Hepatocyte (in vitro differentiated cells): ENCODE measurements around the gene INPP5B. TPM values are rescaled to one million over a fixed set of nuclear protein-coding genes. Genes with fewer than 3 reads are reported as not detected.

Source experiments
- DNase-seq: peaks from one replicate; pipeline ENCODE4 v3.0.0-alpha.2; 2016; ENCODE audit warnings: low spot score
- H2AFZ ChIP-seq: fragments of 200-600 bp; sonication (generic); 2 replicates; pipeline ENCODE4 v1.6.0; 2016; ENCODE audit warnings: antibody characterized with exemption, mild to moderate bottlenecking
- H3K27ac ChIP-seq: fragments of 200-600 bp; sonication (generic); 2 replicates; pipeline ENCODE4 v1.5.1; 2016; ENCODE audit warnings: mild to moderate bottlenecking
- H3K27me3 ChIP-seq: fragments of 200-600 bp; sonication (generic); 2 replicates; pipeline ENCODE4 v1.6.1; 2016
- H3K36me3 ChIP-seq: fragments of 200-600 bp; sonication (generic); replicated peaks from 2 replicates; pipeline ENCODE4 v1.5.1; 2016; ENCODE audit warnings: low read depth; ENCODE audit not compliant: insufficient read depth
- H3K4me1 ChIP-seq: fragments of 200-600 bp; sonication (generic); 2 replicates; pipeline ENCODE4 v1.5.1; 2016; ENCODE audit warnings: mild to moderate bottlenecking, moderate library complexity; ENCODE audit not compliant: insufficient read depth
- H3K4me2 ChIP-seq: fragments of 200-600 bp; sonication (generic); 2 replicates; pipeline ENCODE4 v1.6.0; 2016
- H3K4me3 ChIP-seq: fragments of 200-600 bp; sonication (generic); 2 replicates; pipeline ENCODE4 v1.5.1; 2016; ENCODE audit warnings: mild to moderate bottlenecking
- H3K79me2 ChIP-seq: fragments of 200-600 bp; sonication (generic); 2 replicates; pipeline ENCODE4 v1.6.0; 2017; ENCODE audit warnings: mild to moderate bottlenecking
- H3K9me2 ChIP-seq: fragments of 200-600 bp; sonication (generic); replicated peaks from 2 replicates; pipeline ENCODE4 v1.6.0; 2017; ENCODE audit warnings: mild to moderate bottlenecking; ENCODE audit not compliant: insufficient read depth
- H3K9me3 ChIP-seq: fragments of 200-600 bp; sonication (generic); 2 replicates; pipeline ENCODE4 v1.5.1; 2016; ENCODE audit warnings: low read depth, mild to moderate bottlenecking
- H4K20me1 ChIP-seq: fragments of 200-600 bp; sonication (generic); 2 replicates; pipeline ENCODE4 v1.6.0; 2016; ENCODE audit warnings: mild to moderate bottlenecking; ENCODE audit not compliant: insufficient read depth, poor library complexity, severe bottlenecking
- CTCF ChIP-seq: fragments of 200-600 bp; sonication (generic); IDR thresholded peaks from 2 replicates; pipeline ENCODE4 v1.5.1; 2016; ENCODE audit warnings: antibody characterized with exemption, mild to moderate bottlenecking; ENCODE audit not compliant: poor library complexity
- EZH2 ChIP-seq: fragments of 200-600 bp; sonication (generic); IDR thresholded peaks from 2 replicates; pipeline ENCODE4 v1.6.1; 2016; ENCODE audit warnings: antibody characterized with exemption, mild to moderate bottlenecking, borderline replicate concordance
- EZH2phosphoT487 ChIP-seq: fragments of 200-600 bp; sonication (generic); IDR thresholded peaks from one replicate; pipeline ENCODE4 v1.6.1; 2018; ENCODE audit warnings: antibody characterized with exemption, mild to moderate bottlenecking, low read depth, moderate library complexity; ENCODE audit not compliant: unreplicated experiment, severe bottlenecking
- WGBS: methylation state at CpG from one replicate; pipeline ENCODE4 v1.1.6; 2016; ENCODE audit warnings: low lambda C conversion rate; ENCODE audit errors: missing lambda C conversion rate; 5-methylcytosine and 5-hydroxymethylcytosine counted together
- polyA plus RNA-seq: library from polyadenylated mRNA; unstranded; fragments of >200 nt; fragmentation: Nextera tagmentation; extraction: Ambion mirVana; gene quantifications from 2 replicates; pipeline ENCODE4 v1.2.1, GENCODE V29; 2016
- total RNA-seq: library from RNA; depleted of rRNA; stranded (reverse); fragments of >200 nt; gene quantifications from 2 replicates; pipeline ENCODE4 v1.2.3, GENCODE V29; 2014

Gene INPP5B
- total and polyA plus RNA-seq, 2 experiments from 2014 or later, result 9.3 to 18.3 TPM

GRCh38 chr1:37890378-37891014 is 56.4 kb downstream of the INPP5B start:
- Histone ChIP-seq H3K27me3 (no peaks in the 10 kb centered on the region), H3K79me2 (no peaks in the 10 kb centered on the region), H3K9me2 (no peaks in the 10 kb centered on the region), H3K27ac (no peak overlapping the region), H3K9me3 (no peaks in the 10 kb centered on the region), H3K36me3 (peaks cover under 1% of the 10 kb centered on the region), H4K20me1 (no peaks in the 10 kb centered on the region), H3K4me3 (no peak overlapping the region), H2AFZ (no peak overlapping the region), H3K4me2 (no peak overlapping the region), H3K4me1 (no peaks in the 10 kb centered on the region)
- DNase-seq, result peak; percentile 58
- TF ChIP-seq CTCF (peak; percentile 61), EZH2phosphoT487 (no peak), EZH2 (no peak)
- WGBS, result 34% methylated on average over 4 of the region's 4 CpGs

- Histone ChIP-seq H3K9me3 (no peaks in the 10 kb centered on the region), H2AFZ (no peak overlapping the region), H3K27me3 (no peaks in the 10 kb centered on the region), H4K20me1 (no peaks in the 10 kb centered on the region), H3K4me3 (no peak overlapping the region), H3K27ac (no peak overlapping the region), H3K9me2 (no peaks in the 10 kb centered on the region), H3K79me2 (no peaks in the 10 kb centered on the region), H3K36me3 (peaks cover 4% of the 10 kb centered on the region), H3K4me1 (no peaks in the 10 kb centered on the region), H3K4me2 (no peak overlapping the region)
- no peak for TF ChIP-seq CTCF
- no peak for TF ChIP-seq EZH2phosphoT487
- no peak for TF ChIP-seq EZH2
- DNase-seq, result no peak
- WGBS, result 88% methylated on average over 6 of the region's 6 CpGs
Measured at GRCh38 chr1:37888022-37888700, 58.7 kb downstream of the INPP5B start.

- Histone ChIP-seq H3K27me3 (no peaks in the 10 kb centered on the region), H3K9me2 (no peaks in the 10 kb centered on the region), H3K36me3 (peaks cover 4% of the 10 kb centered on the region), H2AFZ (no peak overlapping the region), H3K4me1 (no peaks in the 10 kb centered on the region), H3K9me3 (no peaks in the 10 kb centered on the region), H3K4me3 (no peak overlapping the region), H3K4me2 (no peak overlapping the region), H4K20me1 (no peaks in the 10 kb centered on the region), H3K27ac (no peak overlapping the region), H3K79me2 (no peaks in the 10 kb centered on the region)
- no peak for DNase-seq
- WGBS, result 83% methylated on average over 3 of the region's 3 CpGs
- no peak for TF ChIP-seq CTCF
- TF ChIP-seq EZH2, result no peak
- no peak for TF ChIP-seq EZH2phosphoT487
Measured at GRCh38 chr1:37884145-37884544, 62.7 kb downstream of the INPP5B start.
